PC-9 (cell line): Measurements from ENCODE around the gene APBA3. TPM values are rescaled to one million over a fixed set of nuclear protein-coding genes. Genes with fewer than 3 reads are reported as not detected.

ENCODE experiments used
- BruUV-seq: library from RNA; stranded (reverse); fragments of 400-500 nt; replicated peaks from 2 replicates; lab custom pipeline; 2021; lab: Mats Ljungman, UMichigan
- CTCF ChIA-PET: fragments of 300-600 bp; sonication (Branson Sonifier 250); formaldehyde crosslinking; loops from one replicate; lab custom pipeline; 2022; ENCODE audit warnings: antibody characterized with exemption; lab: Charles Lee
- POLR2A ChIA-PET: fragments of 300-600 bp; sonication (Branson Sonifier 250); formaldehyde crosslinking; loops from one replicate; lab custom pipeline; 2022; ENCODE audit warnings: antibody characterized with exemption; ENCODE audit not compliant: unreplicated experiment; lab: Charles Lee
- DNase-seq, 2 experiments: peaks; one replicate each; pipeline versions ENCODE4 v3.0.0 to v3.0.0-alpha.2; 2015 to 2022; ENCODE audit warnings: mixed read lengths in 1 of 2
- H2AFZ ChIP-seq: fragments of 200-600 bp; sonication (generic); 2 replicates; pipeline ENCODE4 v1.8.1; 2017; ENCODE audit warnings: antibody characterized with exemption
- H3F3A ChIP-seq: fragments of 200-600 bp; sonication (generic); 2 replicates; pipeline ENCODE4 v1.8.1; 2017; ENCODE audit warnings: antibody characterized with exemption, mild to moderate bottlenecking, low read depth; ENCODE audit not compliant: insufficient read depth
- H3K27ac ChIP-seq: fragments of 200-600 bp; sonication (generic); 2 replicates; pipeline ENCODE4 v1.6.1; 2016; ENCODE audit warnings: mixed run types
- H3K27me3 ChIP-seq: fragments of 200-600 bp; sonication (generic); 2 replicates; pipeline ENCODE4 v1.6.1; 2016; ENCODE audit warnings: low read depth, mixed run types; ENCODE audit not compliant: insufficient read depth
- H3K36me3 ChIP-seq: fragments of 200-600 bp; sonication (generic); 2 replicates; pipeline ENCODE4 v1.6.1; 2016; ENCODE audit warnings: low read depth, mixed run types
- H3K4me1 ChIP-seq: fragments of 200-600 bp; sonication (generic); replicated peaks from 2 replicates; pipeline ENCODE4 v1.6.1; 2016; ENCODE audit warnings: mixed run types; ENCODE audit not compliant: insufficient read depth
- H3K4me2 ChIP-seq: fragments of 200-600 bp; sonication (generic); 2 replicates; pipeline ENCODE4 v1.6.1; 2017; ENCODE audit warnings: mixed run types
- H3K4me3 ChIP-seq: fragments of 200-600 bp; sonication (generic); 2 replicates; pipeline ENCODE4 v1.6.1; 2016; ENCODE audit warnings: mixed run types
- H3K79me2 ChIP-seq: fragments of 200-600 bp; sonication (generic); 2 replicates; pipeline ENCODE4 v1.6.1; 2017; ENCODE audit warnings: low read depth, mixed run types
- H3K9me2 ChIP-seq: fragments of 200-600 bp; sonication (generic); 2 replicates; pipeline ENCODE4 v1.8.1; 2017; ENCODE audit warnings: mild to moderate bottlenecking; ENCODE audit not compliant: insufficient read depth
- H3K9me3 ChIP-seq: fragments of 200-600 bp; sonication (generic); 2 replicates; pipeline ENCODE4 v1.8.1; 2016; ENCODE audit warnings: low read depth; ENCODE audit not compliant: insufficient read depth
- H4K20me1 ChIP-seq: fragments of 200-600 bp; sonication (generic); 2 replicates; pipeline ENCODE4 v1.8.1; 2017; ENCODE audit not compliant: insufficient read depth
- CTCF ChIP-seq: fragments of 200-600 bp; sonication (generic); conservative IDR thresholded peaks from 2 replicates; pipeline ENCODE4 v1.6.1; 2017; ENCODE audit warnings: mixed run types, antibody characterized with exemption, mild to moderate bottlenecking, moderate library complexity
- EZH2 ChIP-seq: fragments of 200-600 bp; sonication (generic); IDR thresholded peaks from 2 replicates; pipeline ENCODE4 v1.8.0; 2017; ENCODE audit warnings: antibody characterized with exemption, low read depth
- intact Hi-C: fragments of 100-400 bp; cut with micrococcal nuclease; formaldehyde crosslinking; loops from one replicate; pipeline ENCODE4 v1.10.0; 2022; ENCODE audit not compliant: unreplicated experiment
- total RNA-seq: library from RNA; stranded (reverse); gene quantifications from 2 replicates; pipeline ENCODE4 v1.2.3, GENCODE V29; 2021

The APBA3 gene
- total RNA-seq, 1 experiment from 2014 or later = 16.0 TPM

- no TSS peak for BruUV-seq
- no peaks in the 10 kb centered on the region for H3K36me3 ChIP-seq
- ChIA-PET POLR2A (no interaction called here), CTCF (no interaction called here)
- intact Hi-C loops = no loop called here
- TF ChIP-seq CTCF = no peak
- TF ChIP-seq EZH2 = no peak
- no peaks in the 10 kb centered on the region for H4K20me1 ChIP-seq
- no peak overlapping the region for H3K27ac ChIP-seq
- no peaks in the 10 kb centered on the region for H3K4me1 ChIP-seq
- H2AFZ ChIP-seq = no peak overlapping the region
- no peak overlapping the region for H3K4me3 ChIP-seq
- no peaks in the 10 kb centered on the region for H3F3A ChIP-seq
- no peaks in the 10 kb centered on the region for H3K9me3 ChIP-seq
- H3K4me2 ChIP-seq = no peak overlapping the region
- H3K27me3 ChIP-seq = no peaks in the 10 kb centered on the region
- no peaks in the 10 kb centered on the region for H3K9me2 ChIP-seq
- DNase-seq = no peak
- no peaks in the 10 kb centered on the region for H3K79me2 ChIP-seq
Observed at GRCh38 chr19:3750211-3750610, 11.3 kb downstream of the APBA3 start.

GRCh38 chr19:3748965-3749364 lies 12.5 kb downstream of the APBA3 start:
- H3K9me3 ChIP-seq = no peaks in the 10 kb centered on the region
- POLR2A ChIA-PET = no interaction called here

GRCh38 chr19:3746371-3747056 lies 15.0 kb downstream of the APBA3 start:
- Histone ChIP-seq H3K27ac (no peak overlapping the region), H2AFZ (no peak overlapping the region), H3K36me3 (no peaks in the 10 kb centered on the region), H4K20me1 (no peaks in the 10 kb centered on the region; the same call in 1 of the 2 replicates), H3K4me2 (no peak overlapping the region), H3F3A (no peaks in the 10 kb centered on the region), H3K4me1 (no peaks in the 10 kb centered on the region), H3K9me2 (no peaks in the 10 kb centered on the region), H3K4me3 (no peak overlapping the region), H3K9me3 (no peaks in the 10 kb centered on the region), H3K79me2 (no peaks in the 10 kb centered on the region), H3K27me3 (no peaks in the 10 kb centered on the region)
- no peak for TF ChIP-seq CTCF
- no peak for TF ChIP-seq EZH2
- ChIA-PET CTCF (no interaction called here), POLR2A (no interaction called here)
- no peak for DNase-seq
- BruUV-seq = no TSS peak
- intact Hi-C loops = no loop called here

More at GRCh38 chr19:3748965-3749364, 12.5 kb downstream of the APBA3 start:
- Histone ChIP-seq H3K4me3 (no peak overlapping the region), H3F3A (no peaks in the 10 kb centered on the region), H3K9me2 (no peaks in the 10 kb centered on the region), H4K20me1 (no peaks in the 10 kb centered on the region; the same call in 1 of the 2 replicates), H3K4me1 (no peaks in the 10 kb centered on the region), H3K4me2 (no peak overlapping the region), H2AFZ (no peak overlapping the region), H3K27ac (no peak overlapping the region), H3K36me3 (no peaks in the 10 kb centered on the region), H3K79me2 (no peaks in the 10 kb centered on the region), H3K27me3 (no peaks in the 10 kb centered on the region)
- CTCF ChIA-PET = no interaction called here
- DNase-seq = no peak
- TF ChIP-seq EZH2 (no peak), CTCF (no peak)
- intact Hi-C loops = no loop called here
- BruUV-seq = no TSS peak
